Choroid plexus epithelial cell (primary cell): ENCODE measurements around the gene USP17L12.
"Not testable (repeated sequence)": the region's sequence is repeated elsewhere in the genome, so short reads cannot be mapped to it uniquely, and the experiment has no call there.

ENCODE experiments used
- DNase-seq: peaks from one replicate; pipeline ENCODE4 v3.0.0-alpha.2; 2010; ENCODE audit warnings: low read depth
- H3K4me3 ChIP-seq: 2 replicates; pipeline ENCODE4 v1.5.1; 2011; ENCODE audit warnings: low read depth, mild to moderate bottlenecking, control low read depth, low read length, moderate library complexity

Gene USP17L12

GRCh38 chr4:9219852-9220251 is at the start of gene USP17L12:
Gene USP17L12 (plus strand): TSS chr4:9220152. CDS start chr4:9220152, 0 bp downstream.
- DNase-seq, H3K4me3 ChIP-seq: not testable (repeated sequence)

DNA sequence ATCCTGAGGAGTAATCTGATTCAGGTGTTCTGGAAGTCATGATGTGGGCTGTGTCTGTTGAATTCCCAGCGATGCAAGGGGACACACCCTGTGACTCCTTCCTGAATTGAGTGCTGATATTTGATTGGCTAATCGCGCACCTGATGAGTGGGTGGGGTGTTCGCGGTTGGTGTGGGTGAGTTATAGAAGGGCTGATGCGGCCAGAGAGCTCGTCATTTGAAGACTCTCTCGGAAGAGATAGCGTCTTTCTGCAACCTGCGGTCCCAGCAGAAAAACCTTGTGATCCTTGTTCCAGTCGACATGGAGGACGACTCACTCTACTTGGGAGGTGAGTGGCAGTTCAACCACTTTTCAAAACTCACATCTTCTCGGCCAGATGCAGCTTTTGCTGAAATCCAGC is 9.6 kb upstream of the USP17L12 start, which contains the start of gene USP17L10:
TSS of gene USP17L10 (plus strand) at position 301 of the 400 bp plus-strand sequence. CDS start at position 301, 0 bp downstream.
- H3K4me3 ChIP-seq, DNase-seq: not testable (repeated sequence)

GRCh38 chr4:9214701-9215100 is 5.3 kb upstream of the USP17L12 start:
- DNase-seq = not testable (repeated sequence)

GRCh38 chr4:9215105-9215504 is 4.8 kb upstream of the USP17L12 start, which contains the start of gene USP17L11:
Gene USP17L11 (plus strand): TSS chr4:9215405. CDS start chr4:9215405, 0 bp downstream.
- H3K4me3 ChIP-seq, DNase-seq: not testable (repeated sequence)

More at GRCh38 chr4:9214701-9215100, 5.3 kb upstream of the USP17L12 start:
- not testable (repeated sequence) for H3K4me3 ChIP-seq

GRCh38 chr4:9224596-9224995 is 4.6 kb downstream of the USP17L12 start, which contains the start of gene USP17L13:
Gene USP17L13 (plus strand): TSS chr4:9224896. CDS start chr4:9224896, 0 bp downstream.
- not testable (repeated sequence) for H3K4me3 ChIP-seq, DNase-seq

- DNase-seq, H3K4me3 ChIP-seq: not testable (repeated sequence)
These were observed 10.3 kb downstream of the USP17L12 start for GRCh38 chr4:9230249-9230648.

DNA sequence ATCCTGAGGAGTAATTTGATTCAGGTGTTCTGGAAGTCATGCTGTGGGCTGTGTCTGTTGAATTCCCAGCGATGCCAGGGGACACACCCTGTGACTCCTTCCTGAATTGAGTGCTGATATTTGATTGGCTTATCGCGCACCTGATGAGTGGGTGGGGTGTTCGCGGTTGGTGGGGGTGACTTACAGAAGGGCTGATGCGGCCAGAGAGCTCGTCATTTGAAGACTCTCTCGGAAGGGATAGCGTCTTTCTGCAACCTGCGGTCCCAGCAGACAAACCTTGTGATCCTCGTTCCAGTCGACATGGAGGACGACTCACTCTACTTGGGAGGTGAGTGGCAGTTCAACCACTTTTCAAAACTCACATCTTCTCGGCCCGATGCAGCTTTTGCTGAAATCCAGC is 14.1 kb downstream of the USP17L12 start, which contains the start of gene USP17L15:
TSS of gene USP17L15 (plus strand) at position 301 of the 400 bp plus-strand sequence. CDS start at position 301, 0 bp downstream.
- DNase-seq, H3K4me3 ChIP-seq: not testable (repeated sequence)

DNA sequence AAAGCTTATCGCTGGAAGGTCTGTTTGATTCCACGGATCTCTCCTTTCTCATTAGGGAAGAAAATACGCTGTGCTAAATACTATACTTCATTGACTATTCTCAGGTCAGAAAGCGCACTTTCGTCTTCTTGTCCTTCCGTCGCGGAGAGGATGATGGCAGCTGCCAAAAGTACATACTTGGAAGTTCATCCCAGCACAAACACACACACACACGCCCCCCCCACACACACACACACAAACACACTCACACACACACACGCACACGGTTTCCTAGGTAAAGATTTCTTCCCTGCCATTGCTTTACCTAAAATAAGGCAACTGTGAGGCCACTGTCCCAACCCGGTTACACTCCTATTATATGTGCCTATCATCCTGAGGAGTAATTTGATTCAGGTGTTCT is 18.5 kb downstream of the USP17L12 start:
- DNase-seq, H3K4me3 ChIP-seq: not testable (repeated sequence)

- not testable (repeated sequence) for DNase-seq, H3K4me3 ChIP-seq
These were observed 23.6 kb downstream of the USP17L12 start, which contains the start of gene USP17L17 for GRCh38 chr4:9243579-9243978. Gene USP17L17 (plus strand): TSS chr4:9243879. CDS start chr4:9243879, 0 bp downstream.

DNA sequence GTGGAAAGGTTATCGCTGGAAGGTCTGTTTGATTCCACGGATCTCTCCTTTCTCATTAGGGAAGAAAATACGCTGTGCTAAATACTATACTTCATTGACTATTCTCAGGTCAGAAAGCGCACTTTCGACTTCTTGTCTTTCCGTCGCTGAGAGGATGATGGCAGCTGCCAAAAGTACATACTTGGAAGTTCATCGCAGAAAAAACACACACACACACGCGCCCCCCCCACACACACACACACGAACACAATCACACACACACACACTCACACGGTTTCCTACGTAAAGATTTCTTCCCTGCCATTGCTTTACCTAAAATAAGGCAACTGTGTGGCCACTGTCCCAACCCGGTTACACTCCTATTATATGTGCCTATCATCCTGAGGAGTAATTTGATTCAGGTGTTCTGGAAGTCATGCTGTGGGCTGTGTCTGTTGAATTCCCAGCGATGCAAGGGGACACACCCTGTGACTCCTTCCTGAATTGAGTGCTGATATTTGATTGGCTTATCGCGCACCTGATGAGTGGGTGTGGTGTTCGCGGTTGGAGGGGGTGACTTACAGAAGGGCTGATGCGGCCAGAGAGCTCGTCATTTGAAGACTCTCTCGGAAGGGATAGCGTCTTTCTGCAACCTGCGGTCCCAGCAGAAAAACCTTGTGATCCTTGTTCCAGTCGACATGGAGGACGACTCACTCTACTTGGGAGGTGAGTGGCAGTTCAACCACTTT is 28.2 kb downstream of the USP17L12 start, which contains the start of gene USP17L18:
TSS of gene USP17L18 (plus strand) at position 678 of the 728 bp plus-strand sequence. CDS start at position 678, 0 bp downstream.
- not testable (repeated sequence) for DNase-seq, H3K4me3 ChIP-seq

DNA sequence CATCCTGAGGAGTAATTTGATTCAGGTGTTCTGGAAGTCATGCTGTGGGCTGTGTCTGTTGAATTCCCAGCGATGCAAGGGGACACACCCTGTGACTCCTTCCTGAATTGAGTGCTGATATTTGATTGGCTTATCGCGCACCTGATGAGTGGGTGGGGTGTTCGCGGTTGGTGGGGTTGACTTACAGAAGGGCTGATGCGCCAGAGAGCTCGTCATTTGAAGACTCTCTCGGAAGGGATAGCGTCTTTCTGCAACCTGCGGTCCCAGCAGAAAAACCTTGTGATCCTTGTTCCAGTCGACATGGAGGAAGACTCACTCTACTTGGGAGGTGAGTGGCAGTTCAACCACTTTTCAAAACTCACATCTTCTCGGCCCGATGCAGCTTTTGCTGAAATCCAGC is 33.1 kb downstream of the USP17L12 start, which contains the start of gene USP17L19:
TSS of gene USP17L19 (plus strand) at position 301 of the 400 bp plus-strand sequence. CDS start at position 301, 0 bp downstream.
- H3K4me3 ChIP-seq, DNase-seq: not testable (repeated sequence)

- not testable (repeated sequence) for DNase-seq, H3K4me3 ChIP-seq
These were observed 37.9 kb downstream of the USP17L12 start, which contains the start of gene USP17L20 for GRCh38 chr4:9257824-9258223. Gene USP17L20 (plus strand): TSS chr4:9258124. CDS start chr4:9258124, 0 bp downstream.

- not testable (repeated sequence) for DNase-seq, H3K4me3 ChIP-seq
These were observed 42.6 kb downstream of the USP17L12 start, which contains the start of gene USP17L21 for GRCh38 chr4:9262572-9262971. Gene USP17L21 (plus strand): TSS chr4:9262872. CDS start chr4:9262872, 0 bp downstream.

GRCh38 chr4:9267319-9267718 is 47.4 kb downstream of the USP17L12 start, which contains the start of gene USP17L22:
Gene USP17L22 (plus strand): TSS chr4:9267619. CDS start chr4:9267619, 0 bp downstream.
- not testable (repeated sequence) for DNase-seq, H3K4me3 ChIP-seq
